PFSK-1 (cell line): ENCODE measurements around the gene CYSRT1.

Experiments used
- FOXP2 ChIP-seq: optimal IDR thresholded peaks from 2 replicates; pipeline ENCODE3; 2011; ENCODE audit warnings: borderline replicate concordance, control low read depth, inconsistent platforms; ENCODE audit not compliant: insufficient read depth; ENCODE audit errors: extremely low read length, extremely low read depth
- POLR2AphosphoS5 ChIP-seq: IDR thresholded peaks from 2 replicates; pipeline ENCODE4 v1.6.1; 2012; ENCODE audit warnings: low read depth, mild to moderate bottlenecking, control low read depth, low read length, moderate library complexity
- REST ChIP-seq, 2 experiments: IDR thresholded peaks; 2 replicates each; pipeline versions ENCODE4 v1.6.1 to v1.8.0; 2011 to 2012; ENCODE audit warnings: low read depth in 2 of 2, low read length in 2 of 2, control low read depth in 1 of 2, inconsistent platforms in 1 of 2, mild to moderate bottlenecking in 1 of 2, moderate library complexity in 1 of 2; ENCODE audit not compliant: insufficient read depth in 1 of 2
- SIN3A ChIP-seq: IDR thresholded peaks from 2 replicates; pipeline ENCODE4 v1.6.1; 2012; ENCODE audit warnings: mild to moderate bottlenecking, low read length, moderate library complexity, borderline replicate concordance; ENCODE audit not compliant: insufficient read depth
- TAF1 ChIP-seq: IDR thresholded peaks from 2 replicates; pipeline ENCODE4 v1.6.1; 2012; ENCODE audit warnings: low read length, control low read depth, borderline replicate concordance; ENCODE audit not compliant: insufficient read depth

The CYSRT1 gene

GRCh38 chr9:137190315-137190856 is 34.6 kb upstream of the CYSRT1 start:
- TF ChIP-seq TAF1 (no peak), SIN3A (no peak), REST (IDR thresholded peaks at IDR 0.05; ENCODE audit: insufficient read depth in 1 of 2, low read depth in 2 of 2, low read length in 2 of 2) (no peak), POLR2AphosphoS5 (no peak), FOXP2 (no peak)

- TF ChIP-seq POLR2AphosphoS5 (no peak), FOXP2 (no peak), SIN3A (no peak), REST (IDR thresholded peaks at IDR 0.05; ENCODE audit: insufficient read depth in 1 of 2, low read depth in 2 of 2, low read length in 2 of 2) (no peak), TAF1 (no peak)
Measured at GRCh38 chr9:137191245-137191644, 33.7 kb upstream of the CYSRT1 start.

GRCh38 chr9:137191691-137192447 is 33.1 kb upstream of the CYSRT1 start:
- TF ChIP-seq TAF1, result no peak
- TF ChIP-seq SIN3A, result no peak
- TF ChIP-seq FOXP2, result no peak
- TF ChIP-seq POLR2AphosphoS5, result no peak
- no peak for TF ChIP-seq REST (IDR thresholded peaks at IDR 0.05; ENCODE audit: insufficient read depth in 1 of 2, low read depth in 2 of 2, low read length in 2 of 2)

GRCh38 chr9:137192448-137192780 is 32.6 kb upstream of the CYSRT1 start:
- TF ChIP-seq SIN3A (no peak), REST (IDR thresholded peaks at IDR 0.05; ENCODE audit: insufficient read depth in 1 of 2, low read depth in 2 of 2, low read length in 2 of 2) (no peak), FOXP2 (no peak), POLR2AphosphoS5 (no peak)
